IMR-90 (cell line): ENCODE results near the gene MYDGF. TPM values are rescaled to one million over a fixed set of nuclear protein-coding genes. Genes with fewer than 3 reads are reported as not detected.

Experiments
- ATAC-seq: fragments of 200-7000 bp; cut with Tn5 transposase; 2 replicates; pipeline ENCODE4 v1.9.1; 2020; ENCODE audit warnings: low read depth, mild to moderate bottlenecking, moderate library complexity
- BruUV-seq: library from RNA; stranded (reverse); fragments of 400-500 nt; replicated peaks from 2 replicates; lab custom pipeline; 2021; lab: Mats Ljungman, UMichigan
- CTCF ChIA-PET: fragments of 300-600 bp; formaldehyde crosslinking; extraction: SDS; loops from one replicate; lab custom pipeline; 2021; ENCODE audit warnings: antibody characterized with exemption; lab: Yijun Ruan, JAX
- POLR2A ChIA-PET: fragments of 300-600 bp; sonication (Branson Sonifier 250); formaldehyde crosslinking; loops from one replicate; lab custom pipeline; 2022; ENCODE audit warnings: antibody characterized with exemption; ENCODE audit not compliant: unreplicated experiment; lab: Charles Lee
- DNase-seq: peaks from one replicate; pipeline ENCODE4 v3.0.0; 2013
- H2AFZ ChIP-seq: replicated peaks from 2 replicates; pipeline ENCODE3; 2013; ENCODE audit warnings: low read length, mild to moderate bottlenecking; ENCODE audit not compliant: poor library complexity
- H2AK5ac ChIP-seq: 2 replicates; pipeline ENCODE4 v1.6.1; 2013; ENCODE audit warnings: low read depth, low read length, inconsistent platforms
- H2AK9ac ChIP-seq: replicated peaks from 2 replicates; pipeline ENCODE3; 2013; ENCODE audit warnings: mild to moderate bottlenecking, low read depth, low read length, moderate library complexity; ENCODE audit not compliant: poor library complexity
- H2BK120ac ChIP-seq: 2 replicates; pipeline ENCODE4 v1.6.1; 2013; ENCODE audit warnings: low read depth, low read length, inconsistent platforms
- H2BK15ac ChIP-seq: 3 replicates; pipeline ENCODE4 v1.6.1; 2013; ENCODE audit warnings: low read depth, low read length, inconsistent platforms
- H2BK20ac ChIP-seq: 2 replicates; pipeline ENCODE4 v1.6.1; 2013; ENCODE audit warnings: low read depth, mild to moderate bottlenecking, inconsistent platforms, low read length, moderate library complexity
- H2BK5ac ChIP-seq: 2 replicates; pipeline ENCODE4 v1.6.1; 2013; ENCODE audit warnings: mild to moderate bottlenecking, low read depth, low read length, inconsistent platforms; ENCODE audit not compliant: poor library complexity, severe bottlenecking
- H3K14ac ChIP-seq: replicated peaks from 2 replicates; pipeline ENCODE4 v1.6.1; 2013; ENCODE audit warnings: low read depth, low read length, inconsistent platforms
- H3K18ac ChIP-seq: 2 replicates; pipeline ENCODE4 v1.6.1; 2013; ENCODE audit warnings: low read depth, low read length, control low read depth
- H3K23ac ChIP-seq: 2 replicates; pipeline ENCODE4 v1.6.1; 2013; ENCODE audit warnings: low read depth, low read length, inconsistent platforms
- H3K27ac ChIP-seq: 2 replicates; pipeline ENCODE4 v1.5.1; 2013; ENCODE audit warnings: mild to moderate bottlenecking, control low read depth, low read length; ENCODE audit not compliant: insufficient read depth
- H3K27me3 ChIP-seq: 2 replicates; pipeline ENCODE4 v1.6.1; 2013; ENCODE audit warnings: low read length; ENCODE audit not compliant: control insufficient read depth, insufficient read depth
- H3K36me3 ChIP-seq: 2 replicates; pipeline ENCODE4 v1.6.1; 2013; ENCODE audit warnings: low read length, mixed read lengths; ENCODE audit not compliant: control insufficient read depth, insufficient read depth
- H3K4ac ChIP-seq: 2 replicates; pipeline ENCODE4 v1.6.1; 2013; ENCODE audit warnings: low read depth, low read length, inconsistent platforms
- H3K4me1 ChIP-seq: 2 replicates; pipeline ENCODE4 v1.6.1; 2013; ENCODE audit warnings: low read length, mixed read lengths; ENCODE audit not compliant: control insufficient read depth, insufficient read depth
- H3K4me2 ChIP-seq: 2 replicates; pipeline ENCODE4 v1.6.1; 2013; ENCODE audit warnings: low read depth, mild to moderate bottlenecking, control low read depth, low read length, moderate library complexity
- H3K4me3 ChIP-seq: 2 replicates; pipeline ENCODE4 v1.5.1; 2013; ENCODE audit warnings: low read depth, mild to moderate bottlenecking, control low read depth, low read length, moderate library complexity; ENCODE audit not compliant: insufficient read depth
- H3K56ac ChIP-seq: 2 replicates; pipeline ENCODE4 v1.6.1; 2013; ENCODE audit warnings: low read length, inconsistent platforms; ENCODE audit not compliant: insufficient read depth; ENCODE audit errors: extremely low read depth
- H3K79me1 ChIP-seq, 2 experiments: 2 replicates each; pipeline ENCODE4 v1.6.1; 2013; ENCODE audit warnings: low read length in 2 of 2, inconsistent platforms in 1 of 2, low read depth in 1 of 2
- H3K9ac ChIP-seq: 2 replicates; pipeline ENCODE4 v1.6.1; 2013; ENCODE audit warnings: low read depth, low read length, control low read depth
- H3K9me1 ChIP-seq: 2 replicates; pipeline ENCODE4 v1.6.1; 2013; ENCODE audit warnings: low read length, inconsistent platforms; ENCODE audit not compliant: insufficient read depth
- H3K9me3 ChIP-seq: 2 replicates; pipeline ENCODE4 v1.6.1; 2013; ENCODE audit warnings: low read length; ENCODE audit not compliant: control insufficient read depth, insufficient read depth
- H4K20me1 ChIP-seq: 2 replicates; pipeline ENCODE4 v1.6.1; 2013; ENCODE audit warnings: low read length, inconsistent platforms; ENCODE audit not compliant: insufficient read depth
- H4K5ac ChIP-seq: 2 replicates; pipeline ENCODE4 v1.6.1; 2013; ENCODE audit warnings: mild to moderate bottlenecking, low read depth, low read length, control low read depth
- H4K8ac ChIP-seq, 2 experiments: 2 replicates each; pipeline ENCODE4 v1.6.1; 2013; ENCODE audit warnings: low read depth in 2 of 2, low read length in 2 of 2, control low read depth in 1 of 2, inconsistent platforms in 1 of 2
- H4K91ac ChIP-seq: 2 replicates; pipeline ENCODE4 v1.6.1; 2013; ENCODE audit warnings: low read depth, low read length, inconsistent platforms; ENCODE audit not compliant: insufficient read depth
- BHLHE40 ChIP-seq: fragments of 150-350 bp; IDR thresholded peaks from 2 replicates; pipeline ENCODE4 v1.6.1; 2016; ENCODE audit warnings: mild to moderate bottlenecking, low read depth, low read length
- CEBPB ChIP-seq: IDR thresholded peaks from 2 replicates; pipeline ENCODE4 v1.6.1; 2012; ENCODE audit warnings: low read depth, low read length, improper control_type of control experiment
- CHD1 ChIP-seq: IDR thresholded peaks from 2 replicates; pipeline ENCODE4 v1.6.1; 2012; ENCODE audit warnings: low read depth, low read length, improper control_type of control experiment
- CTCF ChIP-seq: conservative IDR thresholded peaks from 2 replicates; pipeline ENCODE4 v1.5.1; 2012; ENCODE audit warnings: mild to moderate bottlenecking, low read depth, low read length, improper control_type of control experiment
- ELK1 ChIP-seq: fragments of 150-350 bp; IDR thresholded peaks from 2 replicates; pipeline ENCODE4 v1.6.1; 2016; ENCODE audit warnings: low read depth, mild to moderate bottlenecking, low read length, moderate library complexity, borderline replicate concordance
- FOS ChIP-seq: fragments of 150-350 bp; IDR thresholded peaks from 2 replicates; pipeline ENCODE4 v1.6.1; 2016; ENCODE audit warnings: low read depth, low read length
- MAFK ChIP-seq: IDR thresholded peaks from 2 replicates; pipeline ENCODE4 v1.6.1; 2012; ENCODE audit warnings: low read depth, low read length, improper control_type of control experiment
- MAZ ChIP-seq: IDR thresholded peaks from 2 replicates; pipeline ENCODE4 v1.6.1; 2012; ENCODE audit warnings: low read depth, mild to moderate bottlenecking, low read length, improper control_type of control experiment, moderate library complexity, borderline replicate concordance
- MXI1 ChIP-seq: IDR thresholded peaks from 2 replicates; pipeline ENCODE4 v1.6.1; 2012; ENCODE audit warnings: low read depth, mild to moderate bottlenecking, low read length, moderate library complexity, borderline replicate concordance
- NFE2L2 ChIP-seq: fragments of 150-350 bp; IDR thresholded peaks from 2 replicates; pipeline ENCODE4 v1.6.1; 2016; ENCODE audit warnings: low read depth, mild to moderate bottlenecking, low read length
- POLR2A ChIP-seq: IDR thresholded peaks from 2 replicates; pipeline ENCODE4 v1.6.1; 2012; ENCODE audit warnings: mild to moderate bottlenecking, low read depth, low read length
- RAD21 ChIP-seq: IDR thresholded peaks from 2 replicates; pipeline ENCODE4 v1.6.1; 2012; ENCODE audit warnings: low read length, improper control_type of control experiment
- RCOR1 ChIP-seq: IDR thresholded peaks from 2 replicates; pipeline ENCODE4 v1.6.1; 2012; ENCODE audit warnings: mild to moderate bottlenecking, low read length, improper control_type of control experiment; ENCODE audit not compliant: insufficient replicate concordance
- RFX5 ChIP-seq: IDR thresholded peaks from 2 replicates; pipeline ENCODE4 v1.8.0; 2012; ENCODE audit warnings: low read depth, mild to moderate bottlenecking, low read length, moderate library complexity
- SMC3 ChIP-seq: fragments of 150-350 bp; IDR thresholded peaks from 2 replicates; pipeline ENCODE4 v1.6.1; 2016; ENCODE audit warnings: low read depth, mild to moderate bottlenecking, antibody characterized with exemption, low read length, moderate library complexity
- USF2 ChIP-seq: fragments of 150-350 bp; IDR thresholded peaks from 2 replicates; pipeline ENCODE4 v1.6.1; 2017; ENCODE audit warnings: mild to moderate bottlenecking, antibody characterized with exemption, low read length, low read depth
- WGBS, 2 experiments: methylation state at CpG; one replicate each; pipeline versions ENCODE4 v1.1.5 to v1.1.7; 2013; ENCODE audit warnings: missing lambda C conversion rate in 2 of 2; ENCODE audit not compliant: insufficient read length in 1 of 2; ENCODE audit errors: extremely low coverage in 2 of 2; 5-methylcytosine and 5-hydroxymethylcytosine counted together
- dilution Hi-C: fragments of 300-500 bp; cut with HindIII; formaldehyde crosslinking; loops from one replicate; pipeline ENCODE4 v1.14.3; 2018; ENCODE audit warnings: low sequenced_read_pairs; ENCODE audit not compliant: unreplicated experiment
- in situ Hi-C: fragments of 300-500 bp; cut with MboI; formaldehyde crosslinking; loops from 3 replicates; pipeline ENCODE4 v1.14.3; 2019; ENCODE audit warnings: low sequenced_read_pairs, inconsistent platforms, mixed read lengths
- intact Hi-C: fragments of 100-400 bp; cut with micrococcal nuclease; formaldehyde crosslinking; loops from 2 replicates; pipeline ENCODE4 v1.10.0; 2022
- polyA plus RNA-seq, 3 experiments: library from polyadenylated mRNA; depleted of rRNA; stranded (reverse); fragments of >200 nt; gene quantifications; 2 replicates each; pipeline ENCODE4 v1.2.3, GENCODE V29; 2012; ENCODE audit warnings: low replicate concordance in 1 of 3
- total RNA-seq: library from RNA; depleted of rRNA; stranded (reverse); fragments of >200 nt; gene quantifications from 2 replicates; pipeline ENCODE4 v1.2.3, GENCODE V29; 2012

Gene MYDGF
- total and polyA plus RNA-seq, 2 of the 4 experiments (the other 2 are of a cell fraction): 203 to 310 TPM

- H3K18ac ChIP-seq: no peak overlapping the region
- H4K91ac ChIP-seq: no peak overlapping the region
- H3K4me1 ChIP-seq: no peaks in the 10 kb centered on the region
- no peak overlapping the region for H4K5ac ChIP-seq
- no peak overlapping the region for H3K4ac ChIP-seq
- H3K23ac ChIP-seq: no peak overlapping the region
- H3K36me3 ChIP-seq: no peaks in the 10 kb centered on the region
- H2AK5ac ChIP-seq: no peak overlapping the region
- DNase-seq (no peak), ATAC-seq (no peak)
- H3K79me1 ChIP-seq: no peaks in the 10 kb centered on the region
- H2BK20ac ChIP-seq: no peak overlapping the region
- dilution Hi-C loops (no loop called here), in situ Hi-C loops (no loop called here), intact Hi-C loops (no loop called here)
- no peak overlapping the region for H2BK15ac ChIP-seq
- TF ChIP-seq USF2 (no peak), ELK1 (no peak), MXI1 (no peak), FOS (no peak), CTCF (no peak), RCOR1 (no peak), POLR2A (no peak), SMC3 (no peak), RAD21 (no peak), MAFK (no peak), CHD1 (no peak), BHLHE40 (no peak), CEBPB (no peak), RFX5 (no peak), NFE2L2 (no peak), MAZ (no peak)
- no peak overlapping the region for H3K4me2 ChIP-seq
- H4K20me1 ChIP-seq: no peaks in the 10 kb centered on the region
- H3K4me3 ChIP-seq: no peak overlapping the region
- H3K9me1 ChIP-seq: no peaks in the 10 kb centered on the region
- POLR2A ChIA-PET: no interaction called here
- H2AK9ac ChIP-seq: no peak overlapping the region
- H4K8ac ChIP-seq: no peak overlapping the region
- 80% methylated on average over 1 of the region's 5 CpGs; no CpG with 5 or more reads in 1 of the 2 experiments for WGBS, 2 experiments
- no peak overlapping the region for H3K14ac ChIP-seq
- H3K9me3 ChIP-seq: peaks cover 2% of the 10 kb centered on the region; the same call in 1 of the 2 replicates
- no peak overlapping the region for H2BK120ac ChIP-seq
- no peak overlapping the region for H3K56ac ChIP-seq
- H3K27me3 ChIP-seq: peaks cover 24% of the 10 kb centered on the region
- no peak overlapping the region for H3K27ac ChIP-seq
- no TSS peak for BruUV-seq
- H3K9ac ChIP-seq: no peak overlapping the region
- H2AFZ ChIP-seq: no peak overlapping the region
- no peak overlapping the region for H2BK5ac ChIP-seq
- CTCF ChIA-PET: interaction anchor here (0.8 kb wide), 1 partner anchor 9 kb away, joined by 4 read pairs; no protein-coding TSS in a partner anchor
Observed at GRCh38 chr19:4624301-4624700, 45.8 kb downstream of the MYDGF start.
